OCI-LY7 (cell line): ENCODE measurements around the gene POLA1. TPM values are rescaled to one million over a fixed set of nuclear protein-coding genes. Genes with fewer than 3 reads are reported as not detected.

Source experiments
- BruUV-seq: library from RNA; stranded (reverse); fragments of 400-500 nt; replicated peaks from 2 replicates; lab custom pipeline; 2021; lab: Mats Ljungman, UMichigan
- CTCF ChIA-PET: fragments of 300-600 bp; sonication (Branson Sonifier 250); formaldehyde crosslinking; loops from one replicate; lab custom pipeline; 2022; ENCODE audit warnings: antibody characterized with exemption; ENCODE audit not compliant: unreplicated experiment; lab: Charles Lee
- POLR2A ChIA-PET: fragments of 300-600 bp; sonication (Branson Sonifier 250); formaldehyde crosslinking; loops from one replicate; lab custom pipeline; 2022; ENCODE audit warnings: antibody characterized with exemption; lab: Charles Lee
- DNase-seq: peaks from one replicate; pipeline ENCODE4 v3.0.0-alpha.2; 2015; ENCODE audit warnings: low spot score
- H2AFZ ChIP-seq: fragments of 200-600 bp; sonication (generic), shearing (Covaris generic); 2 replicates; pipeline ENCODE4 v1.6.1; 2014; ENCODE audit warnings: mild to moderate bottlenecking, antibody characterized with exemption, low read length, moderate library complexity
- H3K27ac ChIP-seq: fragments of 200-600 bp; sonication (generic); 2 replicates; pipeline ENCODE4 v1.5.1; 2014; ENCODE audit warnings: mixed run types, low read depth, mild to moderate bottlenecking, moderate library complexity, low read length, inconsistent platforms; ENCODE audit not compliant: poor library complexity, severe bottlenecking
- H3K36me3 ChIP-seq: fragments of 200-600 bp; sonication (generic); 2 replicates; pipeline ENCODE4 v1.6.1; 2014; ENCODE audit warnings: mild to moderate bottlenecking, antibody characterized with exemption, low read length, moderate library complexity, mixed read lengths; ENCODE audit not compliant: insufficient read depth
- H3K4me1 ChIP-seq: fragments of 200-600 bp; sonication (generic); 2 replicates; pipeline ENCODE4 v1.5.1; 2014; ENCODE audit warnings: mild to moderate bottlenecking, low read length; ENCODE audit not compliant: insufficient read depth, poor library complexity, severe bottlenecking
- H3K4me2 ChIP-seq: fragments of 200-600 bp; sonication (generic); 2 replicates; pipeline ENCODE4 v1.6.1; 2014; ENCODE audit warnings: mild to moderate bottlenecking, low read length
- H3K4me3 ChIP-seq: fragments of 200-600 bp; sonication (generic); 2 replicates; pipeline ENCODE4 v1.5.1; 2014; ENCODE audit warnings: mild to moderate bottlenecking, low read depth, low read length; ENCODE audit not compliant: poor library complexity, severe bottlenecking
- H3K79me2 ChIP-seq: fragments of 200-600 bp; sonication (generic); 2 replicates; pipeline ENCODE4 v1.6.1; 2016; ENCODE audit warnings: low read depth, mild to moderate bottlenecking, low read length, moderate library complexity, mixed read lengths; ENCODE audit not compliant: insufficient read depth
- H3K9me2 ChIP-seq: fragments of 200-600 bp; sonication (generic); 2 replicates; pipeline ENCODE4 v1.6.1; 2016; ENCODE audit warnings: mild to moderate bottlenecking, low read length, mixed read lengths; ENCODE audit not compliant: insufficient read depth
- H3K9me3 ChIP-seq: fragments of 200-600 bp; sonication (generic); 2 replicates; pipeline ENCODE4 v1.6.1; 2014; ENCODE audit warnings: mild to moderate bottlenecking, mixed run types, low read length, mixed read lengths
- H4K20me1 ChIP-seq: fragments of 200-600 bp; sonication (generic); 2 replicates; pipeline ENCODE4 v1.6.1; 2014; ENCODE audit warnings: mild to moderate bottlenecking, antibody characterized with exemption, low read length, moderate library complexity, mixed read lengths; ENCODE audit not compliant: insufficient read depth
- EZH2phosphoT487 ChIP-seq: fragments of 200-600 bp; sonication (generic); IDR thresholded peaks from 2 replicates; pipeline ENCODE4 v1.6.1; 2018; ENCODE audit warnings: low read depth, borderline replicate concordance, mild to moderate bottlenecking, mixed run types, antibody characterized with exemption, low read length, moderate library complexity, mixed read lengths
- intact Hi-C: fragments of 100-400 bp; cut with micrococcal nuclease; formaldehyde crosslinking; loops from one replicate; pipeline ENCODE4 v1.10.0; 2022; ENCODE audit not compliant: unreplicated experiment
- total RNA-seq, 2 experiments: library from RNA; depleted of rRNA in 1 of 2; stranded (reverse); fragments of >200 nt in 1 of 2; shearing (Covaris generic) in 1 of 2; gene quantifications; 2 replicates each; pipeline ENCODE4 v1.2.3, GENCODE V29; 2014 to 2022
- TF ChIP-seq, protein P1 (sequence below): fragments of 200-600 bp; sonication (generic); conservative IDR thresholded peaks from 2 replicates; pipeline ENCODE4 v1.5.1; 2014; ENCODE audit warnings: mild to moderate bottlenecking, antibody characterized with exemption, low read length, moderate library complexity, mixed read lengths

Gene POLA1
- total RNA-seq, 2 experiments from 2014 or later: 58.0 to 65.1 TPM

DNA sequence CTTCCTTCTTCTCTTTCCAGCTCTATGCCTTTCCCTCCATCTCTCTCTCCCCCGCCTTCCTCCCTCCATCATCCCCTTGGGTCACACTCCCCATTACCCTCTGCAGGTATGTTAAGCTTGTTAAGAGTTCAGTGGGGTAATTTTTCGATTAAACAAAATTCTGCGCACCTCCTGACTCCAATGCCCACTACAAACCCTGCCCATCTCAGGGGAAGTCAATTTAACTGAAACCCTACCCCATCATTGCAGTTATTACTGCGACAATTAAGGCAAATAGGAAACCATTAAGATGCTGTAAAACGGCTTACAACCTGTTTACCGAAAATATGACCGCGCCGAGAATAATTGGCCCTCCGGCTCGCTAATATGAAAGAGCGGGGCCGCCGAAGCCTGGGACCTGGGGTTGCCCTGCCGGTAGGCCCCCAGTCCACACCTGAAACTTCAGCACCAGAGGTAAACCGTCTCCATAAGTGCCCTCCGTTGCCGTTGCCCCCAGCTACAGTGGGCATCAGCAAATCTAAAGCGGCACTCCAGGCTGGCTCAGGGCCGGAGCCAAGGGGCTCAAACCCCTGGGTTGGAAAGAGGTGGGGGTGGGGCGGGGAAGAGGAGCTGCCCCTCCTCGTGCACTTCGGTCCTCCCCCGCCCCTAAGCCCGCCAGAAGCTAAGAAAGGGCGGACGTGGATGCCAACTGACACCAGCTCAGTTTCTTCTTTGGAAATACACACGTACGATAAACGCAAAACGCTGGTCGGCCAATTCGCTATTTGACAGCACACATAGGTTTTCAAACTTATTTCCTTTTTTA is 317.3 kb downstream of the POLA1 start:
- no peak overlapping the region for H3K4me3 ChIP-seq
- ChIA-PET POLR2A (no interaction called here), CTCF (no interaction called here)
- no peaks in the 10 kb centered on the region for H4K20me1 ChIP-seq
- no peak for DNase-seq
- no peaks in the 10 kb centered on the region for H3K9me3 ChIP-seq
- no peaks in the 10 kb centered on the region for H3K9me2 ChIP-seq
- no TSS peak for BruUV-seq
- no peaks in the 10 kb centered on the region for H3K36me3 ChIP-seq
- no peaks in the 10 kb centered on the region for H3K79me2 ChIP-seq
- no peak overlapping the region for H3K27ac ChIP-seq
- H2AFZ ChIP-seq: no peak overlapping the region
- no peaks in the 10 kb centered on the region for H3K4me1 ChIP-seq
- no peak overlapping the region for H3K4me2 ChIP-seq
- intact Hi-C loops: no loop called here
- TF ChIP-seq, protein P1, sequence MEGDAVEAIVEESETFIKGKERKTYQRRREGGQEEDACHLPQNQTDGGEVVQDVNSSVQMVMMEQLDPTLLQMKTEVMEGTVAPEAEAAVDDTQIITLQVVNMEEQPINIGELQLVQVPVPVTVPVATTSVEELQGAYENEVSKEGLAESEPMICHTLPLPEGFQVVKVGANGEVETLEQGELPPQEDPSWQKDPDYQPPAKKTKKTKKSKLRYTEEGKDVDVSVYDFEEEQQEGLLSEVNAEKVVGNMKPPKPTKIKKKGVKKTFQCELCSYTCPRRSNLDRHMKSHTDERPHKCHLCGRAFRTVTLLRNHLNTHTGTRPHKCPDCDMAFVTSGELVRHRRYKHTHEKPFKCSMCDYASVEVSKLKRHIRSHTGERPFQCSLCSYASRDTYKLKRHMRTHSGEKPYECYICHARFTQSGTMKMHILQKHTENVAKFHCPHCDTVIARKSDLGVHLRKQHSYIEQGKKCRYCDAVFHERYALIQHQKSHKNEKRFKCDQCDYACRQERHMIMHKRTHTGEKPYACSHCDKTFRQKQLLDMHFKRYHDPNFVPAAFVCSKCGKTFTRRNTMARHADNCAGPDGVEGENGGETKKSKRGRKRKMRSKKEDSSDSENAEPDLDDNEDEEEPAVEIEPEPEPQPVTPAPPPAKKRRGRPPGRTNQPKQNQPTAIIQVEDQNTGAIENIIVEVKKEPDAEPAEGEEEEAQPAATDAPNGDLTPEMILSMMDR: no peak
- no peak for TF ChIP-seq EZH2phosphoT487

DNA sequence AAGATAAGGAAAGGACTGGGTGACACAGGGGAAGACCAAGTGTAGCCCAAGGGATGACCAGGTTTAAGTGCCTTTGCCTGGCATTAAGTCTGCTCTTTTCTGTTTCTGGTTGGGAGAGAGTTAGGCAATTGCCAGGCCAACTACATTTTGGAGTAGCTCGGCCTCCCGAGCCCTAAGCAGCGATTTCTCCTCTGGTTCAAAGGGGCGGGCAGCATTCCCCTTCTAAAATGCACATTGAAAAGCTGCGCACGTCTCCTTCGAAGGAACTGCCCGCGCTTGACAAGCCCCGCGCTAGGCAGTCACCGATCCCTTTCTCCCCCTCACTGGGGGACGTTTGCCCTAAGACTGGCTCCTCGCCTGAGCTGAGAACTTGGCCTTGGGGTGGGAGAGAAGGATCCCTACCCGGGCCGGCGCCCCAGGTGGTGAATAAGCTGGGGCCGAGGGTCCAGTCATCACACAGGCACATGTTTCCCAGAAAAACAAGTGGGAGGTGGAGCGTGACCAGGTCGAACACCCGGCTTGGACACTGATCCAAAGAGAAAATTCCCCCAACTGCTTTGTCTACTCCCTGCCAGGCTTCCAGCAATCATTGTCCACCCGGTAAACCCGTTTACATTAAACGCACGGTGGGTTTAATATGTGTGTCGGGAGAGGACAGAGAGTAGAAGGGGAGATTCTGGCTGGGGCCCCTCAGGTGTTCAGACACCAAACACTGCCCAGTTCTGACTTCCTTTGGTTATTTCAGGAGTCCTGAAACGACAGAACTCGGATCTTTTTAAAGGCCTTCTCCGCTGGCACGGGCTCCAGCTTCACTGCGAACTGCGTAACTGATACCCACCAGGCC is 318.1 kb downstream of the POLA1 start:
- intact Hi-C loops: no loop called here
- Histone ChIP-seq H3K36me3 (no peaks in the 10 kb centered on the region), H3K4me1 (no peaks in the 10 kb centered on the region), H3K9me2 (no peaks in the 10 kb centered on the region), H3K4me3 (no peak overlapping the region), H2AFZ (no peak overlapping the region), H4K20me1 (no peaks in the 10 kb centered on the region), H3K9me3 (no peaks in the 10 kb centered on the region), H3K27ac (no peak overlapping the region), H3K4me2 (peak overlapping the region; percentile 42; the same call in 1 of the 2 replicates), H3K79me2 (no peaks in the 10 kb centered on the region)
- TF ChIP-seq EZH2phosphoT487: no peak
- TF ChIP-seq, protein P1: no peak
- BruUV-seq: no TSS peak
- ChIA-PET CTCF (no interaction called here), POLR2A (no interaction called here)
- no peak for DNase-seq
